ENCODE measurements around the gene LRRC8D. TPM values are rescaled to one million over a fixed set of nuclear protein-coding genes. Genes with fewer than 3 reads are reported as not detected.
A peak's percentile ranks its signal among the peaks of the same experiment; 100 is the strongest.

LRRC8D gene
- polyA plus RNA-seq, 2 of the 4 experiments (the other 2 are of a cell fraction) = 41.8 to 76.7 TPM

DNA sequence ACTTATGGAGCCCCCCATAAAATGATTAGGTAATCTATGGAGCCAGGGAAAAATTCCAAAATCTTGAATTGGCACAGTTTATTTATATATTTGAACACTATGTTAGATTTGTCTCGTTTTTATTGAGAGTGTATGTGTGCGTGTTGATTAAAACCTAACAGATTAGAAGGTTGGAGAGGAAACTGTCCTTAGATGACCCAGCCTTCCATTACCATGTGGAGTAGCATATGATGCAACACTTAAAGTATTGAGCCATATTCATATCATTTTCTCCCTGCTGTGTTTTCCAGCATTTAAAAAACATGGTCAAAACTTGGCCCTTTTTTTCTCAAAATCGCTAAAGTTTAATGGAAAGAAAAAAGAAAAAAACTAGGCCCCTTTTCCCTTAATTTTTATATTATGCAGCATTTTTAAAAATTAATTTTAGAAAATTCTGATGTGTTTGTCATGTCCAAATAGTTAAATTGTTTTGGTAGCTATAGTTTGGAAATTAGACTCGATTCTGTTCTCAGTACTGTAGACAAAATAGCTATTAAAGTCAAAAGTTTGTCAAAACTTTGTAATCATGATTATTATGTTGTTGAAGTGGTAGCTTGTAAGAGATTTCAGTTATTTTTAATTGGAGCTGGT is 2.3 kb downstream of the LRRC8D start:
- H3K4me3 ChIP-seq = peak overlapping the region; percentile 97
- 27% methylated on average over 4 of the region's 4 CpGs for WGBS (ENCODE audit: missing lambda C conversion rate)
- CTCF ChIA-PET = interaction anchor here (1.0 kb wide), 1 partner anchor 164 kb away, joined by 3 read pairs; no protein-coding TSS in a partner anchor
- DNase-seq (ENCODE audit: low read depth in 1 of 2, low spot score in 1 of 2) (peak in 1 of 2 experiments; percentile 29), FAIRE-seq (no peak), ATAC-seq (no peak)
- POLR2A ChIA-PET = no interaction called here
- TF ChIP-seq MAX (IDR thresholded peaks at IDR 0.05) = peak; percentile 66
- TF ChIP-seq EP300 (IDR thresholded peaks at IDR 0.05) = no peak
- TF ChIP-seq CEBPB (IDR thresholded peaks at IDR 0.05) = peak; percentile 79 to 89
- no peak for TF ChIP-seq RARB (CRISPR knock-in tag; IDR thresholded peaks at IDR 0.05)
- no peak for TF ChIP-seq JUN (IDR thresholded peaks at IDR 0.05)
- no peak for TF ChIP-seq TFCP2L1 (CRISPR knock-in tag; IDR thresholded peaks at IDR 0.05)
- TF ChIP-seq SREBF2 (IDR thresholded peaks at IDR 0.05) = no peak
- TF ChIP-seq CBX8 (IDR thresholded peaks at IDR 0.05) = no peak
- no peak for TF ChIP-seq ZSCAN20 (CRISPR knock-in tag; IDR thresholded peaks at IDR 0.05)
- peaks cover 33% of the 10 kb centered on the region for H3K4me1 ChIP-seq
- H3K4me2 ChIP-seq = peak overlapping the region; percentile 84
- peak overlapping the region; percentile 94 to 99 for H3K27ac ChIP-seq
- no peaks in the 10 kb centered on the region for H3K9me3 ChIP-seq

DNA sequence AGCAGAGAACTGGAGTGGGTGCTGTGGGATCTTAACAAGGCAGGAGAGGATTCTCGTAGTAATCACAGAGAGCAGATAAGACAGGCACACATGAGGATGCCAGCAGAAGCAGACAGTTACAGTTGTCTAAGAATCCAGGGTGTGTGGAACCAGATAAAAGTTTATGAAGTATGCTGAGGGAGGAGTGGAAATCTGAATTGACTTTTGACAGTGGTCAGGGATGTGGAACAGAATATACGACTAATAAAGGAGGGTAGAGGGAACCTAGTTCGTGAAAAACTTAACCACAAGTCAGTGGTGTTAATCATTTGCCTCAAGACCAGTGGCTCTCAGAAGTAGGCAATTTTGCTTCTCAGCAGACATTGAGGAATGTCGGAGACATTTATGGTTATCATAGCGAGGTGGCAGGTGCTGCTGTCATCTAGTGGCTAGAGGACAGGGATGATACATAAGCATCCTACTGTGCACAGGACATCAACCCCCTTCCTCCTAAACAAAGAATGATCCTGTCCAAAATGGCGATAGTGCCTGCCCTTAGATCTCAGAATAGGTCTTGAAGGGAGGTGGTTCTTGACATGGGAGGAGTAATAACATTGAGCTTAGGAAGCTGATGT is 3.0 kb downstream of the LRRC8D start:
- ATAC-seq (no peak), FAIRE-seq (no peak), DNase-seq (ENCODE audit: low read depth in 1 of 2, low spot score in 1 of 2) (no peak)
- WGBS (ENCODE audit: missing lambda C conversion rate) = 56% methylated on average over 6 of the region's 6 CpGs
- H3K4me3 ChIP-seq = peak overlapping the region; percentile 97
- TF ChIP-seq SMC3 (IDR thresholded peaks at IDR 0.05) (no peak), ESRRA (IDR thresholded peaks at IDR 0.05; ENCODE audit: borderline replicate concordance, low read length) (no peak), ZC3H11A (IDR thresholded peaks at IDR 0.05) (no peak), EHF (CRISPR knock-in tag; IDR thresholded peaks at IDR 0.05) (no peak), NPAS2 (CRISPR knock-in tag; IDR thresholded peaks at IDR 0.05; ENCODE audit: borderline replicate concordance) (no peak), SREBF2 (IDR thresholded peaks at IDR 0.05) (no peak)
- peak overlapping the region; percentile 94 to 99 for H3K27ac ChIP-seq
- peak overlapping the region; percentile 84 for H3K4me2 ChIP-seq
- H3K4me1 ChIP-seq = peaks cover 33% of the 10 kb centered on the region
- POLR2A ChIA-PET = no interaction called here
- CTCF ChIA-PET = interaction anchor here (0.6 to 1.0 kb wide), 3 partner anchors 30 to 163 kb away, joined by 3 to 5 read pairs (median 3); no protein-coding TSS in a partner anchor
- no peaks in the 10 kb centered on the region for H3K9me3 ChIP-seq

DNA sequence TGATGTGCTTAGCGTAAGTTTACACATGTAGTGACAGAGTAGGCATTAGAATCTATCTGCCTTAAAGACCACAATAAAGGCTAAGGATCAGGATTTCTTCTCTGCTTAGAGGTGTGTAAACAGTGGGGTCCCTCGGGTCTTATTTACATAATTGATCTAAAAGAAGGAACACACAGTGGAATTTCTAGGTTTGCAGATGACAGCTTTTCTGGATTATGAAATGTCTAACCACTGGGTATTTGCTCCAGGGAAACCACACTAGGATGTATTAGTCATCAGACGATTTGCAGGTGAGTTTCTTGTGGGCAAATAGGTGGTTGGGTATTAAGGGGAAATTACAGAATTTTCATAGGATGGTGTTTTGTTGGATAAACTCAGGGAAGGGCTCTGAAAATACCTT is 5.8 kb downstream of the LRRC8D start:
- no peaks in the 10 kb centered on the region for H3K9me3 ChIP-seq
- POLR2A ChIA-PET = no interaction called here
- FAIRE-seq (no peak), DNase-seq (ENCODE audit: low read depth in 1 of 2, low spot score in 1 of 2) (no peak), ATAC-seq (no peak)
- 32% methylated on average over 3 of the region's 3 CpGs for WGBS (ENCODE audit: missing lambda C conversion rate)
- peaks cover 35% of the 10 kb centered on the region for H3K4me1 ChIP-seq
- no peak overlapping the region for H3K4me2 ChIP-seq
- no peak for TF ChIP-seq CHD4 (IDR thresholded peaks at IDR 0.05; ENCODE audit: borderline replicate concordance)
- no peak for TF ChIP-seq MAZ (IDR thresholded peaks at IDR 0.05; ENCODE audit: borderline replicate concordance, low read depth, low read length)
- TF ChIP-seq KDM1A (IDR thresholded peaks at IDR 0.05; ENCODE audit: low read depth) = no peak
- TF ChIP-seq, protein P1, sequence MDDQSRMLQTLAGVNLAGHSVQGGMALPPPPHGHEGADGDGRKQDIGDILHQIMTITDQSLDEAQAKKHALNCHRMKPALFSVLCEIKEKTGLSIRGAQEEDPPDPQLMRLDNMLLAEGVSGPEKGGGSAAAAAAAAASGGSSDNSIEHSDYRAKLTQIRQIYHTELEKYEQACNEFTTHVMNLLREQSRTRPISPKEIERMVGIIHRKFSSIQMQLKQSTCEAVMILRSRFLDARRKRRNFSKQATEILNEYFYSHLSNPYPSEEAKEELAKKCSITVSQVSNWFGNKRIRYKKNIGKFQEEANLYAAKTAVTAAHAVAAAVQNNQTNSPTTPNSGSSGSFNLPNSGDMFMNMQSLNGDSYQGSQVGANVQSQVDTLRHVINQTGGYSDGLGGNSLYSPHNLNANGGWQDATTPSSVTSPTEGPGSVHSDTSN (IDR thresholded peaks at IDR 0.05) = no peak
- TF ChIP-seq PHF8 (IDR thresholded peaks at IDR 0.05; ENCODE audit: borderline replicate concordance, low read depth) = no peak
- TF ChIP-seq ELK1 (IDR thresholded peaks at IDR 0.05; ENCODE audit: low read depth, low read length) = no peak
- TF ChIP-seq, protein P2, sequence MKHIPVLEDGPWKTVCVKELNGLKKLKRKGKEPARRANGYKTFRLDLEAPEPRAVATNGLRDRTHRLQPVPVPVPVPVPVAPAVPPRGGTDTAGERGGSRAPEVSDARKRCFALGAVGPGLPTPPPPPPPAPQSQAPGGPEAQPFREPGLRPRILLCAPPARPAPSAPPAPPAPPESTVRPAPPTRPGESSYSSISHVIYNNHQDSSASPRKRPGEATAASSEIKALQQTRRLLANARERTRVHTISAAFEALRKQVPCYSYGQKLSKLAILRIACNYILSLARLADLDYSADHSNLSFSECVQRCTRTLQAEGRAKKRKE (CRISPR knock-in tag; IDR thresholded peaks at IDR 0.05; ENCODE audit: low read depth) = no peak
- TF ChIP-seq MAFK (IDR thresholded peaks at IDR 0.05; ENCODE audit: partially characterized antibody) = no peak
- TF ChIP-seq HOXB13 (CRISPR knock-in tag; IDR thresholded peaks at IDR 0.05; ENCODE audit: low read depth) = no peak
- no peak for TF ChIP-seq HDAC2 (IDR thresholded peaks at IDR 0.05)
- no peak for TF ChIP-seq HOXA7 (CRISPR knock-in tag; IDR thresholded peaks at IDR 0.05)
- no peak for TF ChIP-seq EHF (CRISPR knock-in tag; IDR thresholded peaks at IDR 0.05)
- TF ChIP-seq, protein P3, sequence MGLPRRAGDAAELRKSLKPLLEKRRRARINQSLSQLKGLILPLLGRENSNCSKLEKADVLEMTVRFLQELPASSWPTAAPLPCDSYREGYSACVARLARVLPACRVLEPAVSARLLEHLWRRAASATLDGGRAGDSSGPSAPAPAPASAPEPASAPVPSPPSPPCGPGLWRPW (IDR thresholded peaks at IDR 0.05) = no peak
- no peak for TF ChIP-seq TFCP2L1 (CRISPR knock-in tag; IDR thresholded peaks at IDR 0.05)
- no peak for TF ChIP-seq HOXB5 (CRISPR knock-in tag; IDR thresholded peaks at IDR 0.05)
- CTCF ChIA-PET = no interaction called here
- H3K4me3 ChIP-seq = no peak overlapping the region
- no peak overlapping the region for H3K27ac ChIP-seq
